Breast epithelium (tissue), 4 donors: ENCODE data around the gene MAML3. TPM values are rescaled to one million over a fixed set of nuclear protein-coding genes. Genes with fewer than 3 reads are reported as not detected.

Source experiments
- DNase-seq, 2 donors: peaks; one replicate each; pipeline ENCODE4 v3.0.0-alpha.2; 2019; ENCODE audit warnings: low spot score in 2 of 2
- H3K27ac ChIP-seq, 2 donors: fragments of 200-600 bp; sonication (generic) in 1 of 2; one replicate each; pipeline ENCODE4 v1.5.1; 2016 to 2019; ENCODE audit warnings: mild to moderate bottlenecking in 1 of 2
- H3K27me3 ChIP-seq, 2 donors: fragments of 200-600 bp; sonication (generic) in 1 of 2; one replicate each; pipeline versions ENCODE4 v1.5.1 to v1.6.0; 2017 to 2019; ENCODE audit warnings: control low read depth in 1 of 2, mild to moderate bottlenecking in 1 of 2
- H3K36me3 ChIP-seq: fragments of 200-600 bp; one replicate; pipeline ENCODE4 v1.5.1; 2019
- H3K4me1 ChIP-seq, 2 donors: fragments of 200-600 bp; sonication (generic); one replicate each; pipeline ENCODE4 v1.5.1; 2016 to 2019; ENCODE audit warnings: control low read depth in 1 of 2
- H3K4me3 ChIP-seq, 3 donors: fragments of 200-600 bp; sonication (generic); 1 replicate in 2 of 3; 2 replicates in 1 of 3; pipeline ENCODE4 v1.5.1; 2016 to 2019; ENCODE audit warnings: mild to moderate bottlenecking in 3 of 3, moderate library complexity in 2 of 3
- H3K9me3 ChIP-seq, 2 donors: fragments of 200-600 bp; sonication (generic) in 1 of 2; one replicate each; pipeline ENCODE4 v1.5.1; 2016 to 2019; ENCODE audit warnings: control low read depth in 1 of 2
- POLR2A ChIP-seq: fragments of 450-650 bp; IDR thresholded peaks from one replicate; pipeline ENCODE4 v1.6.1; 2016; ENCODE audit warnings: antibody characterized with exemption, mild to moderate bottlenecking, moderate library complexity
- POLR2AphosphoS5 ChIP-seq, 3 donors: sonication (generic); formaldehyde crosslinking; IDR thresholded peaks; one replicate each; pipeline ENCODE4 v1.6.1; 2017; ENCODE audit warnings: antibody characterized with exemption in 3 of 3
- intact Hi-C: fragments of 100-400 bp; cut with DNase I; formaldehyde crosslinking; loops from one replicate; pipeline ENCODE4 v1.15.1; 2023; ENCODE audit warnings: low total_unique reads
- total RNA-seq, 3 donors: library from RNA; depleted of rRNA; stranded (reverse); fragments of >200 nt; gene quantifications; one replicate each; pipeline ENCODE4 v1.1.0, GENCODE V29; 2016
- TF ChIP-seq, protein P1 (sequence below), 3 donors: fragments of 450-650 bp; IDR thresholded peaks; one replicate each; pipeline ENCODE4 v1.5.1; 2016 to 2017; ENCODE audit warnings: antibody characterized with exemption in 3 of 3, mild to moderate bottlenecking in 3 of 3, moderate library complexity in 3 of 3

Gene MAML3
- total RNA-seq, 3 donors from 2014 or later: 5.0 to 16.8 (median 11.1) TPM

DNA sequence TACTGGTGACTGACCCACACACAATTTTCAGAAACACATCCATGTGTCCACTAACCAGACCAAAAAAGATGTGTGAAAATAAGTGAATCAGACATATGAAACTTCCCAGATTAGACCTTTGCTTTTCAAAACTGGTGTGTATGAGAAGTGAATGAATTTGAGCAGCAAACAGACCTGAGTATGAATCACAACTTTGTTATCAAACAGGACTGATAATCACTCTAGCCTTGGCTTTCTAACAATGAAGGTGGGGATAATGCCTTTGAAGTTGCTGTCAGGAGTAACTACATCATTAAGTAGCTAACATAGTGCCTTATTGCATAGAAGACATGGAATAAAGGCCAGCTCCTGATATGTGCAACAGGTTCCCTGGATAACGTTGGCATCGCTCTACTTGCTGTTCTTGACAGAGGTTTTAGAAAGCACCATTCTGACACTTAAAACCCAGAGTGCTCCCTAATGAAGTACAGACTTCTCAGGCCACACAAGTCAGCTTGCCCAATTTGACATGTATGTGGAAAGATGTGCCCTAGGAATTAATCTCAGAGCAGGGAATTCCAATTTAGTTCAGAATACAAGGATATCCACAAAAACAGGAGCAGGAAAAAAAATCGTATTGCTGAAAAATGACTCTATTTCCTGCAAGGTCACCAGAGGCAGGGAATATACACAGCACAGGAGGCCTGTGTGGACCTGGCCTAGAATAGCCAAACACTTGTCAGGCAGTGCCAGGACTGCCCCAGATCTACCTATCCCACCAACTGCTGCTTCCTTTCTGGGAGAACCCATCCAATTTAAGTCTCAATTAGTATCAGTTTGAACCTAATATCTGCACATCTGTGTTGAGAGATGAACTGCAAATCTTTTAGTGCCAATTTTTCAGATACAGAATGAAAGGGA lies 87.7 kb downstream of the MAML3 start:
- Histone ChIP-seq H3K27me3 (no peaks in the 10 kb centered on the region), H3K4me1 (peaks cover 0 to 1% of the 10 kb centered on the region in 2 donors), H3K9me3 (no peaks in the 10 kb centered on the region), H3K27ac (no peak overlapping the region), H3K36me3 (no peaks in the 10 kb centered on the region), H3K4me3 (no peak overlapping the region)
- intact Hi-C loops: no loop called here
- no peak for DNase-seq
- TF ChIP-seq, protein P1, sequence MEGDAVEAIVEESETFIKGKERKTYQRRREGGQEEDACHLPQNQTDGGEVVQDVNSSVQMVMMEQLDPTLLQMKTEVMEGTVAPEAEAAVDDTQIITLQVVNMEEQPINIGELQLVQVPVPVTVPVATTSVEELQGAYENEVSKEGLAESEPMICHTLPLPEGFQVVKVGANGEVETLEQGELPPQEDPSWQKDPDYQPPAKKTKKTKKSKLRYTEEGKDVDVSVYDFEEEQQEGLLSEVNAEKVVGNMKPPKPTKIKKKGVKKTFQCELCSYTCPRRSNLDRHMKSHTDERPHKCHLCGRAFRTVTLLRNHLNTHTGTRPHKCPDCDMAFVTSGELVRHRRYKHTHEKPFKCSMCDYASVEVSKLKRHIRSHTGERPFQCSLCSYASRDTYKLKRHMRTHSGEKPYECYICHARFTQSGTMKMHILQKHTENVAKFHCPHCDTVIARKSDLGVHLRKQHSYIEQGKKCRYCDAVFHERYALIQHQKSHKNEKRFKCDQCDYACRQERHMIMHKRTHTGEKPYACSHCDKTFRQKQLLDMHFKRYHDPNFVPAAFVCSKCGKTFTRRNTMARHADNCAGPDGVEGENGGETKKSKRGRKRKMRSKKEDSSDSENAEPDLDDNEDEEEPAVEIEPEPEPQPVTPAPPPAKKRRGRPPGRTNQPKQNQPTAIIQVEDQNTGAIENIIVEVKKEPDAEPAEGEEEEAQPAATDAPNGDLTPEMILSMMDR (IDR thresholded peaks at IDR 0.05): no peak
- no peak for TF ChIP-seq POLR2AphosphoS5 (IDR thresholded peaks at IDR 0.05)
- TF ChIP-seq POLR2A: no peak

GRCh38 chr4:140065393-140065792 lies 88.6 kb downstream of the MAML3 start:
- no peaks in the 10 kb centered on the region for H3K36me3 ChIP-seq
- no peaks in the 10 kb centered on the region for H3K9me3 ChIP-seq
- no peak overlapping the region for H3K27ac ChIP-seq
- no peaks in the 10 kb centered on the region for H3K27me3 ChIP-seq
- H3K4me1 ChIP-seq: no peaks in the 10 kb centered on the region
- intact Hi-C loops: no loop called here
- no peak for DNase-seq
- no peak overlapping the region for H3K4me3 ChIP-seq
- TF ChIP-seq POLR2AphosphoS5 (IDR thresholded peaks at IDR 0.05): no peak
- TF ChIP-seq POLR2A: no peak
- TF ChIP-seq, protein P1 (IDR thresholded peaks at IDR 0.05): no peak

- Histone ChIP-seq H3K36me3 (no peaks in the 10 kb centered on the region), H3K4me3 (no peak overlapping the region), H3K27me3 (no peaks in the 10 kb centered on the region), H3K4me1 (no peaks in the 10 kb centered on the region), H3K9me3 (no peaks in the 10 kb centered on the region), H3K27ac (no peak overlapping the region)
- intact Hi-C loops: no loop called here
- DNase-seq: no peak
- no peak for TF ChIP-seq POLR2A
- TF ChIP-seq POLR2AphosphoS5 (IDR thresholded peaks at IDR 0.05): no peak
- TF ChIP-seq, protein P1 (IDR thresholded peaks at IDR 0.05): no peak
These were observed 92.2 kb downstream of the MAML3 start for GRCh38 chr4:140061659-140062289.

- H3K27me3 ChIP-seq: no peaks in the 10 kb centered on the region
- intact Hi-C loops: no loop called here
- DNase-seq: no peak
These were observed 92.8 kb downstream of the MAML3 start for GRCh38 chr4:140061194-140061593.

More at GRCh38 chr4:140061194-140061593, 92.8 kb downstream of the MAML3 start:
- TF ChIP-seq POLR2A: no peak
- TF ChIP-seq, protein P1 (IDR thresholded peaks at IDR 0.05): no peak
- TF ChIP-seq POLR2AphosphoS5 (IDR thresholded peaks at IDR 0.05): no peak
- Histone ChIP-seq H3K4me1 (no peaks in the 10 kb centered on the region), H3K36me3 (no peaks in the 10 kb centered on the region), H3K4me3 (no peak overlapping the region), H3K27ac (no peak overlapping the region), H3K9me3 (no peaks in the 10 kb centered on the region)
